Left ventricle myocardium superior (tissue), 1 donor: ENCODE data around the gene ZNF280B. TPM values are rescaled to one million over a fixed set of nuclear protein-coding genes. Genes with fewer than 3 reads are reported as not detected.

Source experiments
- ATAC-seq: fragments of 200-7000 bp; cut with Tn5 transposase; one replicate; pipeline ENCODE4 v1.9.1; 2020; ENCODE audit warnings: mild to moderate bottlenecking, moderate library complexity
- DNase-seq: peaks from one replicate; pipeline ENCODE4 v3.0.0-alpha.2; 2020
- intact Hi-C: fragments of 100-400 bp; cut with micrococcal nuclease; formaldehyde crosslinking; loops from one replicate; pipeline ENCODE4 v1.11.0; 2022
- long read RNA-seq: library from polyadenylated mRNA; unstranded; transcript quantifications from one replicate; pipeline ENCODE4 v2.0.0, GENCODE V29; 2021
- total RNA-seq: library from RNA; stranded (reverse); fragmentation: NEBNext Ultra II Directional; extraction: Animal tissue kit (Norgen Biotek cat#: 25700); gene quantifications from one replicate; pipeline ENCODE4 v1.2.1, GENCODE V29; 2021
- donor health status: DM: no; HTN: yes; CAD: no; lungs with severe emphysema.

ZNF280B gene
- total RNA-seq = 0.62 TPM
- long read RNA-seq = 0 reads

DNA sequence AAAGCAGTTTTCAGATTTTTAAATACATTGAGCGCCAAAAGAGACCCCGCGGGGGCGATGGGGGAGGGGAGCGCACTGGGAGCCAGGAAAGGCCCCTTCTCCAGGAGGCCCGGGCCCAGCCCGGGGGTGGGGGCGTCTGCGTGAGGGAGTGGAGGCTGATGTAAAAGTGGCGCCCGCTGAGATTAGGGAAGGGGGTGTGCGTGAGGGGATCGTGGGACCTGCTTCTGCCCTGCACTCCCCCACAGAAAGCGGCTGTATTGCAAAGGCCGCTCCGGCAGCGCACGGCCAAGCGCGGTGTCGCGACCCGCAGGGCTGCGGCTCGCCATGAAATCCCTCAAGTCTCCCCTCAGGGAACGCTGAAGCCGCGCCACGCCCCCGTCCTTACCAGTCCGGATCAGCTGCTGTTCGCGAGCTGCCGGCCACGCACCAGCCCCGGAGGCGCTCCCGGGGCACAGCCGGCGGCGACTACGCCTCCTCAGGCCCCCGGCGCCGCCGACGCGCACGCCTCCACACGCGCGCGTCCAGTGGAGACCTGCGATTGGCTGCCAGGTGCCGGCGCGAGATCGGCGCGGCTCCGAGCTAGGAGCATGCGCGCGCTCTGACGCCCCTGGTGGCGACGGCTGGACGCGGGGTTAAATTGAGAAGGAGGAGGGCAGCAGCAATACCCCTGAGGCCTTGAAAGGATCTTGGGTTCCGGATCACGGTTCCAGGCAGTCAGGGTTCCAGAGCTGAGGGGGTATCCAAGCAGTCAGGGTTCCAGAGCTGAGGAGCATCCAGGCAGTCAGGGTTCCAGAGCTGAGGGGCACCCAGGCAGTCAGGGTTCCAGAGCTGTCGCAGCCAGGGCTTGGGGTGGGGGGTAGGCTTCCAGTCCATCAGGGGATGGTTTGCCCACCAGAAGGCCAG is at the start of gene ZNF280B:
TSS of gene ZNF280B (minus strand) at position 469 of the 903 bp plus-strand sequence. CDS start 19,344 bp downstream, outside the sequence.
- peak; percentile 95 for ATAC-seq
- intact Hi-C loops = no loop called here
- DNase-seq = peak; percentile 79

- no peak for ATAC-seq
- intact Hi-C loops = no loop called here
Observed at GRCh38 chr22:22556995-22557925, 48.7 kb upstream of the ZNF280B start.

DNA sequence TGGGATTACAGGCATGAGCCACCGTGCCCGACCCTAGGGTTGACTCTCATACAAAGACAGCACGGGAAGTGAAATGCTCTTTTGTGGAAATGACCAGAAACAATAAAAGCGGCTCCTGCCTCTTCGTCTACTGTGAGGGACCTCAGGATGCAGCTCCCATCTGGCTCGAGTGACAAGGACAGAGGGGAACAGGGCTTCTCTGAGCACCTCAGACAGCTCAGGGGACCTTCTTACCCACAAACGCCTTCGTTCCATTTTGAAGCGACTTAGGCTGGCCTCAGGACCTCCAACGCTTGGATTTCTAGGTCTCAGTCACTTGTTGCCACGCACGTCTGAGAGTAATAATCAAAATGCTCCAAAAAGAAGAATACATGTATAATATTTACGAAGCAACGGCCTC is 48.0 kb upstream of the ZNF280B start:
- no peak for ATAC-seq
- DNase-seq = no peak
- intact Hi-C loops = no loop called here

More at GRCh38 chr22:22556995-22557925, 48.7 kb upstream of the ZNF280B start:
- DNase-seq = no peak

DNA sequence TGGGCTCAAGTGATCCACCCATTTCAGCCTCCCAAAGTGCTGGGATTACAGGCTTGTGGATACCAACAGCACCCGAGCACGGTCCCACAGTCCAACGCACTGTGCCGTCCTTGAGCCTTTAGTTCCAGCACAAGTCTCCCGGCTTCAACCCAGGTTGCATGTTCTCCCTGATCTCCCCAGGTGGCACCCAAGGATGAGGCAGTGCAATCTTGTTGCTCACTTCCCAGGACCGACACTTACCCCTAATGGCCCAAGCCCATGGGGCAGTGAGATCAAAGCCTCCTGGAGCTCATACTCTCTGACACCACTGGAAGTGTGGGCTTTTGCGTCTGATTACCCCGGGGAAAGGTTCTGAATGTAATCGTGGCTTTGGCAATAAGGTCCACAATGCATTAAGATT is 47.1 kb upstream of the ZNF280B start:
- no peak for DNase-seq
- intact Hi-C loops = no loop called here
- no peak for ATAC-seq

DNA sequence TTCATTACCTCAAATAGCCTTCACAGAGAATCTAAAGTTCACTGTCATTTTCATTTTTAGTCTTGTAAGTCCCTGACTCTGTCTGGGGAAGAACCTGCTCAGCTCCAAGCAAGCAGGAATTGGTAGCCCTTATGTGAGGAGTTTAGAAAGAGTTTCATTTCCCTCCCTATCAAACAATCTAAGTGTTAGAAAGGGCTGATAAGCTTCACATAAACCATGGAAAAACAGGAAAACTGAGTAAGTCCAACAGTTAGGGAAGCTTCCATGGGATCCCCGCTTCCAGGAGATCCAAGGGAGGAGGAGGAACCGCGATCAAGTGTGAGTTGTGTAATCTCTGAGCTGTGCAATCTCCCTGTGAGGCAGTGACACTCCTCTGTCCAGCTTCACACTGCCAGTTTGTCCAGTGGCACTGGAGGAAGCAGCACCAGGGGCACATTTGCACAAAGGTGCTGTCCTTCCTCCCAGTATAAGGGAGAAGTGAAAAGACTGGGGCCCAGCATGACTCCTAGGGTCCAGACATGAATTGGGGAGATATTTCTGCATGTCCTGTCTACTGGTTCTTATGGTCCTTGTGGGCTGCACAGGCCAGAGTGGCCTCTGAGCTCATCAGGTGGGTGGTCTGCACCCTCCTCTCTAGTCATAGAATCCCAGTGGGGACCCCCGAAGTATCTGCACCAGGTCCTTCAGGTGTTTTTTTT is 46.2 kb upstream of the ZNF280B start:
- DNase-seq (no peak), ATAC-seq (no peak)
- intact Hi-C loops = no loop called here

DNA sequence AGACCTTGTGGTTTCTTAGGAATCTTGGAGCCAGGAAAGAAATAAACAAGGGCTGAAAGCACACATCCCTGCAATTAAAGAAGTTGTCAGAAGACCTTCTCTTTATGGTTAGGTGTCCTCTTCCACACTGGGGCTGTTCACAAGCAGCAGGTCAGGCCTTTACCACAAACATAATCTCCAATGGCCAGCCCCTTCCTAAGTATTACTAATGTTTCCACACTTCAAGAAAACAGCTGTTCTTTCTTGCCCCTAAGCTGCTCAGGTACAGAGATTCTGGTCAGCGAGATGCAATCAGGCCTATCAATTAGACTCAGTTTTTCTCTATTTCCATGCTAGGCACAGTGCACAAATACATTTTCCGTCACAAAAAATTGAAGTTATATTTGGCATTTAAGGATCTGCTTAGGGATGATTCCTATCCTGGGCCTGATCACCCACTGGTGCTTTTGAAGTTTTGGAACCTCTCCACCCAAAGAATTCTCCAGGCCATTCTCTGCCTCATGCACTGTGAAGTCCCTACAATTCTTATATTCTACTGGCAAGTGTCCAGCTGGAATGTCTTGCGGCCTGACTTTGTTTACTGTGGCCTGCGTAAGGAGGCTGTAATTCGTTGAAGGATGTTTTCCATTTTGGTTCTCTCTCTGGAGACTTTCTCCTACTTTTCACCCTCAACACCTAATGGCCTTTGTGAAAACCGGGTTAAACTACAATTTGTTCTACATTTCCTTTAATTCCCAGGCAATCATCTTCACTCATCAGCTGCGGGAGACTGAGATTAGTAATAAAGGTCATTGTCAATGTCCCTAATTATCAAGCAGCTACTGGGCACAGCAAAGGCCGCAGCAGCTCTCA is 45.4 kb upstream of the ZNF280B start:
- ATAC-seq (no peak), DNase-seq (no peak)
- intact Hi-C loops = no loop called here

DNA sequence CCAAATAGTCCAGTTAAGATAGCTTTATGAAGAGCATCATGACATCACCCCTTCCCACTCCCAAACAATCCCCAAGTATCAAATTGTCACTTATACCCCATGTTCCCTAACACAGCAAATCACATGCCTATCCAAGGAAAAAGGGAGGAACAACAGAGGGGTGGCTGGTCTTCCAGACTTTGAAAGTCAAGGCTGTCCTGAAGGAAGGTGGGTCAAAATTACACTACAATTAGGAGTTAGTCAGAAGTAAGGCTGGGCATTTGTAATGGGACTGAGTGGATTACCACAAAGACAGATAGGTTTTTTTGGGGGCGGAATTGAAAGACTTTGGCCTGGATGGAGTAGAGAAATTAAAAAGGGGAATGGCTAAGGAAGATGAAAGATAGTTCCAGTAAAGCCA is 44.6 kb upstream of the ZNF280B start:
- intact Hi-C loops = no loop called here
- ATAC-seq (no peak), DNase-seq (no peak)

- no peak for ATAC-seq
Observed at GRCh38 chr22:22552630-22553029, 44.1 kb upstream of the ZNF280B start.

GRCh38 chr22:22550789-22551434 is 42.4 kb upstream of the ZNF280B start:
- ATAC-seq (no peak), DNase-seq (no peak)
- intact Hi-C loops = no loop called here

More at GRCh38 chr22:22552630-22553029, 44.1 kb upstream of the ZNF280B start:
- no peak for DNase-seq
- intact Hi-C loops = no loop called here

DNA sequence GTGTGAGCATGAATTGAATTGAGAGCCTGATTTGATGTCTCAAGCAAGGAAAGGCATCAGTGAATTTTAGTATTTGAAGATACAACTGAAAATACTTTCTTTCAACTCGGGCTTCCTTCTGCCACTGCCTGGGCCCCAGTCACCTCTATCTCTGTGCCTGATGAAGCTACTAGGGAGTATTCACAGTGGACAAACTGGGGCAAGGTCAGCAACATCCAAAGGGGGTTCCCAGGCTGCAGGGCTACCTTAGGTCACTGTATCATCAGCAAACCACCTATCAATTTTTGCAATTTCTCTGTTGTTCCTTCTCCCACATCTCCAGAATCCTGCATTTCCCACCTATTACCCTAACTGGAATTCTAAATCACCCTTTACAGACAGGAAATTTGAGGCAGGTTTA is 40.4 kb upstream of the ZNF280B start:
- intact Hi-C loops = no loop called here
- no peak for DNase-seq
- ATAC-seq = no peak

- ATAC-seq = no peak
- intact Hi-C loops = no loop called here
- DNase-seq = no peak
Observed at GRCh38 chr22:22548317-22548716, 39.8 kb upstream of the ZNF280B start.

DNA sequence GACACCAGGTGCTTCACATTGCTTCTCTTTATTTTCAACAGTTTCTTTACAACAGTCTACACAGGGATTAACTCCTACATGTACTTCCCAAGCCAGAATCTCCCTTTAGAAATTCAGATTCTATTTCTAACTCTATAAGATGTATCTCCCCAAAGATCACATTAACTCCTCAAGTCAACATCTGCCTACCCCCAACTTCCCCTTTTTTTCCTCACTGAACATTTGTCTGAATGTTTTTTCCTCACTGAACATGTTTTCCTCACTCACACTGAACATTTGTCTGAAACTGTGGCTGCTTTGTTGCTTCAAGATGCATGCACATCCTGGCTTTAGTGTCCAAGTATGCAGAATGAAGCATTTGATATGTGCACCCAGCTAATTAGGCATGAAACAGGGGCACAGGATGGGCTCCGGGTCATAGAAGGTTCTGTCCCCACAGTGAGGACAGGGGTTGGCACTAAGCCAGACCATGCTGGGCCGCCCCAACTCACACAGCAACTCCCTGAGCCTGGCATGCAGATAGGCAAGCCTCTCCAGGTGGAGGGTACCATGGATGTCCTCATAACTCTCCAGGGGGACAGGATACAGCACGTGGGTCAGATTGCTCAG is 39.3 kb upstream of the ZNF280B start:
- intact Hi-C loops = no loop called here

GRCh38 chr22:22547226-22547625 is 38.7 kb upstream of the ZNF280B start:
- ATAC-seq (no peak), DNase-seq (no peak)
- intact Hi-C loops = no loop called here

More for the DNA sequence above, 39.3 kb upstream of the ZNF280B start:
- ATAC-seq (no peak), DNase-seq (no peak)

- no peak for DNase-seq
- peak; percentile 40 for ATAC-seq
- intact Hi-C loops = no loop called here
Observed at GRCh38 chr22:22546490-22546889, 37.9 kb upstream of the ZNF280B start.

DNA sequence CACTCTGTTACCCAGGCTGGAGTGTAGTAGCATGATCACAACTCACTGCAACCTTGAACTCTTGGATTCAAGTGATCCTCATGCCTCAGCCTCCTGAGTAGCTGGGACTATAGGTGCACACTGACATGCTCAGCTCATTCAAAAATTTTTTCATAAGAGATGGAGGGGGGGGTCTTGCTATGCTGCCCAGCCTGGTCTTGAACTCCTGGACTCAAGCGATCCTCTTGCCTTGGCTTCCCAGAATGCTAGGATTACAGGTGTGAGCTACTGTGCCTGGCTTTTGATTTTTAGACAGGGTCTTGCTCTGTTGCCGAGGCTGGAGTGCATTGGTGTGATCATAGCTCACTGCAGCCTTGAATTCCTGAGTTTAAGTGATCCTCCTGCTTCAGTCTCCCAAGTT is 36.5 kb upstream of the ZNF280B start:
- intact Hi-C loops = no loop called here
- DNase-seq (no peak), ATAC-seq (no peak)

GRCh38 chr22:22538226-22538989 is 29.9 kb upstream of the ZNF280B start:
- intact Hi-C loops = no loop called here
- no peak for ATAC-seq
- DNase-seq = no peak

DNA sequence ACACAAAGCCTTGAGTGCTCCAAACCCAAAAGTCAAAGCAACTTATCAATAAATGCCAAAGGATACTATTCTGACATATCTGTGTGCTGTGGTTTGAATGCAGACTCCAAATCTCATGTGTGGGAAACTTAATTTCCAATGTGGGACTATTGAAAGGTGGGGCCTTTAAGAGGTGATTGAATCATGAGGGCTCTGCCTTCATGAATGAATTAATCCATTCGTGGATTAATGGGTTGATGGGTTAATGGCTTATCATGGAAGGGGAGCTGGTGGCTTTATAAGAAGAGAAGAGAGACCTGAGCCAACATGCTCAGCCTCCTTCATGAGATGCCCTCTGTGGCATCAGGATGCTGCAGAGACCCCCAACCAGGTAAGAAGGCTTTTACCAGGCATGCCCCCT is 28.4 kb upstream of the ZNF280B start:
- intact Hi-C loops = no loop called here
- ATAC-seq = no peak
- DNase-seq = no peak
